GM21737 (cell line): ENCODE data around the gene NR4A2.

Experiments
- ATAC-seq: cut with Tn5 transposase; IDR thresholded peaks from one replicate; pipeline ENCODE4 v1.9.1; 2021; ENCODE audit warnings: mild to moderate bottlenecking, moderate library complexity; ENCODE audit not compliant: unreplicated experiment

NR4A2 gene

GRCh38 chr2:156332534-156333273 lies at the start of gene NR4A2:
TSS of gene NR4A2 (minus strand) at chr2:156332721. CDS start at chr2:156330186, 2,535 bp downstream.
- ATAC-seq, result peak; percentile 59

GRCh38 chr2:156380117-156380645 lies 47.7 kb upstream of the NR4A2 start:
- ATAC-seq, result peak; percentile 91

- no peak for ATAC-seq
Measured at GRCh38 chr2:156379714-156380113, 47.2 kb upstream of the NR4A2 start.

GRCh38 chr2:156379071-156379470 lies 46.5 kb upstream of the NR4A2 start:
- ATAC-seq, result no peak

GRCh38 chr2:156366753-156367152 lies 34.2 kb upstream of the NR4A2 start:
- no peak for ATAC-seq

GRCh38 chr2:156363141-156363540 lies 30.6 kb upstream of the NR4A2 start:
- no peak for ATAC-seq

- no peak for ATAC-seq
Measured at GRCh38 chr2:156356014-156356754, 23.7 kb upstream of the NR4A2 start.

- ATAC-seq, result no peak
Measured at GRCh38 chr2:156352911-156353310, 20.4 kb upstream of the NR4A2 start.

GRCh38 chr2:156350374-156351142 lies 18.0 kb upstream of the NR4A2 start:
- ATAC-seq, result no peak

GRCh38 chr2:156349605-156350004 lies 17.1 kb upstream of the NR4A2 start:
- ATAC-seq, result no peak

GRCh38 chr2:156349161-156349560 lies 16.6 kb upstream of the NR4A2 start:
- ATAC-seq, result no peak

- no peak for ATAC-seq
Measured at GRCh38 chr2:156347431-156347830, 14.9 kb upstream of the NR4A2 start.

GRCh38 chr2:156346731-156347130 lies 14.2 kb upstream of the NR4A2 start:
- no peak for ATAC-seq

GRCh38 chr2:156345582-156345981 lies 13.1 kb upstream of the NR4A2 start:
- no peak for ATAC-seq

GRCh38 chr2:156343940-156344301 lies 11.4 kb upstream of the NR4A2 start:
- ATAC-seq, result no peak

- no peak for ATAC-seq
Measured at GRCh38 chr2:156343096-156343939, 10.8 kb upstream of the NR4A2 start.

GRCh38 chr2:156342254-156343095 lies 10.0 kb upstream of the NR4A2 start:
- peak; percentile 51 for ATAC-seq

- peak; percentile 76 for ATAC-seq
Measured at GRCh38 chr2:156341452-156342253, 9.1 kb upstream of the NR4A2 start.
